MM.1S (cell line): Measurements from ENCODE around the gene PDSS2.

Source experiments
- DNase-seq: peaks from one replicate; pipeline ENCODE4 v3.0.0-alpha.2; 2015
- H2AFZ ChIP-seq: fragments of 300-600 bp; sonication (generic); 2 replicates; pipeline ENCODE4 v1.6.0; 2016; ENCODE audit warnings: antibody characterized with exemption, low read length
- H3F3A ChIP-seq: fragments of 300-600 bp; sonication (generic); 2 replicates; pipeline ENCODE4 v1.6.1; 2016; ENCODE audit warnings: mild to moderate bottlenecking, antibody characterized with exemption, low read length, moderate library complexity, mixed read lengths; ENCODE audit not compliant: insufficient read depth
- H3K27ac ChIP-seq: fragments of 300-600 bp; sonication (generic); 2 replicates; pipeline ENCODE4 v1.5.1; 2016; ENCODE audit warnings: mild to moderate bottlenecking, low read length
- H3K27me3 ChIP-seq: fragments of 300-600 bp; sonication (generic); replicated peaks from 2 replicates; pipeline ENCODE4 v1.6.0; 2016; ENCODE audit warnings: low read length; ENCODE audit not compliant: insufficient read depth
- H3K36me3 ChIP-seq: fragments of 300-600 bp; sonication (generic); replicated peaks from 2 replicates; pipeline ENCODE4 v1.6.1; 2016; ENCODE audit warnings: mild to moderate bottlenecking, low read length, mixed read lengths; ENCODE audit not compliant: insufficient read depth
- H3K4me1 ChIP-seq: fragments of 300-600 bp; sonication (generic); 2 replicates; pipeline ENCODE4 v1.6.1; 2016; ENCODE audit warnings: low read length, mixed read lengths
- H3K4me2 ChIP-seq: fragments of 300-600 bp; sonication (generic); 2 replicates; pipeline ENCODE4 v1.6.0; 2016; ENCODE audit warnings: low read depth, low read length
- H3K4me3 ChIP-seq: fragments of 300-600 bp; sonication (generic); 2 replicates; pipeline ENCODE4 v1.5.1; 2016; ENCODE audit warnings: low read length, mixed read lengths
- H3K79me2 ChIP-seq: fragments of 300-600 bp; sonication (generic); 2 replicates; pipeline ENCODE4 v1.6.1; 2016; ENCODE audit warnings: mixed run types, low read length, mixed read lengths
- H3K9ac ChIP-seq: fragments of 300-600 bp; sonication (generic); 2 replicates; pipeline ENCODE4 v1.6.1; 2016; ENCODE audit warnings: low read length, mixed read lengths
- H3K9me2 ChIP-seq: fragments of 300-600 bp; sonication (generic); replicated peaks from 2 replicates; pipeline ENCODE4 v1.6.1; 2016; ENCODE audit warnings: mild to moderate bottlenecking, low read length, mixed read lengths; ENCODE audit not compliant: insufficient read depth
- H3K9me3 ChIP-seq: fragments of 300-600 bp; sonication (generic); replicated peaks from 2 replicates; pipeline ENCODE4 v1.6.1; 2016; ENCODE audit warnings: mild to moderate bottlenecking, low read length, mixed read lengths; ENCODE audit not compliant: insufficient read depth
- H4K20me1 ChIP-seq: fragments of 300-600 bp; sonication (generic); 2 replicates; pipeline ENCODE4 v1.6.1; 2016; ENCODE audit warnings: mild to moderate bottlenecking, low read length, moderate library complexity, mixed read lengths; ENCODE audit not compliant: insufficient read depth
- EZH2 ChIP-seq: fragments of 300-600 bp; sonication (generic); optimal IDR thresholded peaks from 2 replicates; pipeline ENCODE3; 2017; ENCODE audit warnings: low read depth, mild to moderate bottlenecking, antibody characterized with exemption, low read length, mixed read lengths
- EZH2phosphoT487 ChIP-seq: fragments of 300-600 bp; sonication (generic); IDR thresholded peaks from 2 replicates; pipeline ENCODE4 v1.6.1; 2018; ENCODE audit warnings: antibody characterized with exemption, low read length
- TF ChIP-seq, protein P1 (sequence below): fragments of 300-600 bp; sonication (generic); IDR thresholded peaks from 2 replicates; pipeline ENCODE4 v1.5.1; 2016; ENCODE audit warnings: antibody characterized with exemption, low read length, mixed read lengths

Gene PDSS2

DNA sequence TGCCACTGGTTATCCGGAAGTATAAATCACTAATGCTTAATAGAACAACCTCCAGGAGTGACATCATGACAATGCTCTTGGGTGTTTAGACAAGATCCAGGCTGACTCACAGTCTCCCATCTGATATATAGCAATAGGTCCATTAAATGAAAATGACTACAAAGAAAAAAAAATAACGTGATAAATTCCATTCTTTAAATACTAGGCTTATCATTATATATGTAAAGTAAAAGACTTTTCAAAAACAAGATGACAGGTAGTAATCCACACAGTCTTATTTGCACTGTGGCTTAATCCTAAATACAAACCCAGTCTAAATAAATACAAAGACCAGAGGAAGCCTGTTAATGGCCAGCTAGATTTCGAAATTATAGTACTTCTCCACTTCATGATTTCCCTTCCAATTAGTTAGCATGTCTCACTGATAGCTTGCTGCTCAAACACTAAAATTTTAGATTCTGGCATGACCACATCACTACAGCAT is 195.0 kb downstream of the PDSS2 start:
- no peak overlapping the region for H3K27ac ChIP-seq

GRCh38 chr6:107259951-107260350 is 199.4 kb downstream of the PDSS2 start:
- no peaks in the 10 kb centered on the region for H3K36me3 ChIP-seq
- no peaks in the 10 kb centered on the region for H3F3A ChIP-seq
- no peak for TF ChIP-seq EZH2phosphoT487
- no peak for TF ChIP-seq EZH2
- TF ChIP-seq, protein P1, sequence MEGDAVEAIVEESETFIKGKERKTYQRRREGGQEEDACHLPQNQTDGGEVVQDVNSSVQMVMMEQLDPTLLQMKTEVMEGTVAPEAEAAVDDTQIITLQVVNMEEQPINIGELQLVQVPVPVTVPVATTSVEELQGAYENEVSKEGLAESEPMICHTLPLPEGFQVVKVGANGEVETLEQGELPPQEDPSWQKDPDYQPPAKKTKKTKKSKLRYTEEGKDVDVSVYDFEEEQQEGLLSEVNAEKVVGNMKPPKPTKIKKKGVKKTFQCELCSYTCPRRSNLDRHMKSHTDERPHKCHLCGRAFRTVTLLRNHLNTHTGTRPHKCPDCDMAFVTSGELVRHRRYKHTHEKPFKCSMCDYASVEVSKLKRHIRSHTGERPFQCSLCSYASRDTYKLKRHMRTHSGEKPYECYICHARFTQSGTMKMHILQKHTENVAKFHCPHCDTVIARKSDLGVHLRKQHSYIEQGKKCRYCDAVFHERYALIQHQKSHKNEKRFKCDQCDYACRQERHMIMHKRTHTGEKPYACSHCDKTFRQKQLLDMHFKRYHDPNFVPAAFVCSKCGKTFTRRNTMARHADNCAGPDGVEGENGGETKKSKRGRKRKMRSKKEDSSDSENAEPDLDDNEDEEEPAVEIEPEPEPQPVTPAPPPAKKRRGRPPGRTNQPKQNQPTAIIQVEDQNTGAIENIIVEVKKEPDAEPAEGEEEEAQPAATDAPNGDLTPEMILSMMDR = no peak
- no peaks in the 10 kb centered on the region for H4K20me1 ChIP-seq
- no peaks in the 10 kb centered on the region for H3K79me2 ChIP-seq
- DNase-seq = no peak
- no peak overlapping the region for H3K9ac ChIP-seq
- no peak overlapping the region for H3K4me3 ChIP-seq
- no peak overlapping the region for H3K4me2 ChIP-seq
- H3K4me1 ChIP-seq = no peaks in the 10 kb centered on the region
- no peak overlapping the region for H3K27ac ChIP-seq
- no peak overlapping the region for H2AFZ ChIP-seq
- no peaks in the 10 kb centered on the region for H3K9me3 ChIP-seq
- H3K9me2 ChIP-seq = no peaks in the 10 kb centered on the region
- no peaks in the 10 kb centered on the region for H3K27me3 ChIP-seq

More for the DNA sequence above, 195.0 kb downstream of the PDSS2 start:
- Histone ChIP-seq H3K4me2 (no peak overlapping the region), H2AFZ (no peak overlapping the region), H3F3A (no peaks in the 10 kb centered on the region), H3K9me3 (no peaks in the 10 kb centered on the region), H4K20me1 (no peaks in the 10 kb centered on the region), H3K9ac (no peak overlapping the region), H3K9me2 (no peaks in the 10 kb centered on the region), H3K27me3 (no peaks in the 10 kb centered on the region), H3K79me2 (no peaks in the 10 kb centered on the region), H3K4me1 (no peaks in the 10 kb centered on the region), H3K36me3 (no peaks in the 10 kb centered on the region), H3K4me3 (no peak overlapping the region)
- no peak for TF ChIP-seq EZH2phosphoT487
- TF ChIP-seq, protein P1 = no peak
- TF ChIP-seq EZH2 = no peak
- DNase-seq = no peak

GRCh38 chr6:107248147-107248546 is 211.2 kb downstream of the PDSS2 start:
- H3K36me3 ChIP-seq = no peaks in the 10 kb centered on the region
- no peak for DNase-seq
- H3K79me2 ChIP-seq = no peaks in the 10 kb centered on the region
- H3K9ac ChIP-seq = no peak overlapping the region
- H3K9me3 ChIP-seq = no peaks in the 10 kb centered on the region
- no peaks in the 10 kb centered on the region for H3K4me1 ChIP-seq
- H4K20me1 ChIP-seq = no peaks in the 10 kb centered on the region
- H3K27ac ChIP-seq = no peak overlapping the region
- no peaks in the 10 kb centered on the region for H3K27me3 ChIP-seq
- H3K4me3 ChIP-seq = no peak overlapping the region
- H2AFZ ChIP-seq = no peak overlapping the region
- no peaks in the 10 kb centered on the region for H3F3A ChIP-seq
- no peak overlapping the region for H3K4me2 ChIP-seq
- H3K9me2 ChIP-seq = no peaks in the 10 kb centered on the region
- TF ChIP-seq, protein P1 = no peak
- TF ChIP-seq EZH2phosphoT487 = no peak
- TF ChIP-seq EZH2 = no peak
